Activated naive CD4-positive, alpha-beta T cell treated with anti-CD3 and anti-CD28 coated beads for 36 hours (primary cell): Measurements from ENCODE around the gene ATXN7L3. TPM values are rescaled to one million over a fixed set of nuclear protein-coding genes. Genes with fewer than 3 reads are reported as not detected.

Source experiments
- microRNA-seq: library from miRNA; unstranded; fragments of <30 nt; microRNA quantifications from one replicate; pipeline ENCODE4 v1.2.0, GENCODE V29; 2022; ENCODE audit warnings: borderline microRNAs expressed, borderline replicate concordance
- total RNA-seq, 2 experiments: library from RNA; stranded (reverse); gene quantifications; one replicate each; pipeline ENCODE4 v1.2.3, GENCODE V29; 2021

The ATXN7L3 gene
- total RNA-seq, 2 experiments from 2014 or later, result 53.3 to 53.9 TPM

Small RNA genes within 50 kb of the gene (microRNA-seq; reads per million reads assigned to microRNA genes)
- gene MIR6782, result not detected

Other genes starting within 250 kb of the ATXN7L3 start
- not detected for gene PYY, start 245.9 kb downstream of the ATXN7L3 start, total RNA-seq
- gene NAGS, start 195.3 kb downstream of the ATXN7L3 start, total RNA-seq, result under 1 TPM; 0.17 to 0.31 TPM
- gene TMEM101, start 184.9 kb downstream of the ATXN7L3 start, total RNA-seq, result 10 to 100 TPM; 25.6 to 26.7 TPM
- gene LSM12, start 133.2 kb downstream of the ATXN7L3 start, total RNA-seq, result 10 to 100 TPM; 79.8 to 83.9 TPM
- 10 to 100 TPM; 15.9 to 19.4 TPM for gene G6PC3, start 129.1 kb downstream of the ATXN7L3 start, total RNA-seq
- 10 to 100 TPM; 17.9 to 18.9 TPM for gene HDAC5, start 76.2 kb downstream of the ATXN7L3 start, total RNA-seq
- gene HROB, start 58.0 kb downstream of the ATXN7L3 start, total RNA-seq, result 10 to 100 TPM; 16.9 to 17.6 TPM
- gene ASB16, start 29.2 kb downstream of the ATXN7L3 start, total RNA-seq, result under 1 TPM in 1 of 2 experiments, not detected in 1; 0.12 TPM
- 10 to 100 TPM; 21.2 to 22.9 TPM for gene TMUB2, start 12.9 kb downstream of the ATXN7L3 start, total RNA-seq
- 10 to 100 TPM; 91.8 to 92.6 TPM for gene UBTF, start 19.8 kb upstream of the ATXN7L3 start, total RNA-seq
- gene SLC4A1, start 68.3 kb upstream of the ATXN7L3 start, total RNA-seq, result not detected
- under 1 TPM in 1 of 2 experiments, not detected in 1; 0.17 TPM for gene RUNDC3A, start 108.7 kb upstream of the ATXN7L3 start, total RNA-seq
- 100 to 1,000 TPM; 146 to 149 TPM for gene SLC25A39, start 124.9 kb upstream of the ATXN7L3 start, total RNA-seq
- gene GRN, start 145.4 kb upstream of the ATXN7L3 start, total RNA-seq, result 10 to 100 TPM; 47.1 to 50.5 TPM
- gene FAM171A2, start 164.0 kb upstream of the ATXN7L3 start, total RNA-seq, result under 1 TPM; 0.12 to 0.21 TPM
- 1 to 10 TPM in 1 of 2 experiments, under 1 TPM in 1; 0.31 to 1.1 TPM for gene ITGA2B, start 189.8 kb upstream of the ATXN7L3 start, total RNA-seq